DOHH2 (cell line): ENCODE results near the gene CAMSAP2.

Experiments
- H3F3A ChIP-seq: fragments of 200-600 bp; sonication (generic), shearing (Covaris generic); 2 replicates; pipeline ENCODE4 v1.6.0; 2016; ENCODE audit warnings: antibody characterized with exemption, mild to moderate bottlenecking; ENCODE audit not compliant: control insufficient read depth, insufficient read depth
- H3K27ac ChIP-seq: fragments of 200-600 bp; sonication (generic); 2 replicates; pipeline ENCODE4 v1.5.1; 2014; ENCODE audit warnings: low read depth, mild to moderate bottlenecking, low read length, moderate library complexity
- H3K27me3 ChIP-seq: fragments of 200-600 bp; sonication (generic); 2 replicates; pipeline ENCODE4 v1.6.1; 2014; ENCODE audit warnings: mild to moderate bottlenecking, low read length, mixed read lengths; ENCODE audit not compliant: control insufficient read depth
- H3K36me3 ChIP-seq: fragments of 200-600 bp; sonication (generic); 2 replicates; pipeline ENCODE4 v1.6.1; 2014; ENCODE audit warnings: mild to moderate bottlenecking, low read length, moderate library complexity, mixed read lengths; ENCODE audit not compliant: control insufficient read depth
- H3K4me1 ChIP-seq: fragments of 200-600 bp; sonication (generic); 2 replicates; pipeline ENCODE4 v1.6.1; 2014; ENCODE audit warnings: mild to moderate bottlenecking, low read length, mixed read lengths; ENCODE audit not compliant: control insufficient read depth
- H3K4me2 ChIP-seq: fragments of 200-600 bp; sonication (generic); 2 replicates; pipeline ENCODE4 v1.6.0; 2014; ENCODE audit warnings: mild to moderate bottlenecking, low read length, moderate library complexity
- H3K4me3 ChIP-seq: fragments of 200-600 bp; sonication (generic); 2 replicates; pipeline ENCODE4 v1.5.1; 2014; ENCODE audit warnings: mild to moderate bottlenecking, low read length, mixed read lengths
- H3K79me2 ChIP-seq: fragments of 200-600 bp; sonication (generic); 2 replicates; pipeline ENCODE4 v1.6.1; 2014; ENCODE audit warnings: mild to moderate bottlenecking, low read length, mixed read lengths; ENCODE audit not compliant: control insufficient read depth
- H3K9me2 ChIP-seq: fragments of 200-600 bp; sonication (generic); replicated peaks from 2 replicates; pipeline ENCODE4 v1.6.1; 2014; ENCODE audit warnings: mild to moderate bottlenecking, low read length, mixed read lengths; ENCODE audit not compliant: control insufficient read depth
- H3K9me3 ChIP-seq: fragments of 200-600 bp; sonication (generic); 2 replicates; pipeline ENCODE4 v1.6.1; 2014; ENCODE audit warnings: antibody characterized with exemption, low read length, mixed read lengths; ENCODE audit not compliant: control insufficient read depth, insufficient read depth
- H4K20me1 ChIP-seq: fragments of 200-600 bp; sonication (generic); 2 replicates; pipeline ENCODE4 v1.6.0; 2014; ENCODE audit warnings: low read depth, mild to moderate bottlenecking, antibody characterized with exemption, low read length, moderate library complexity; ENCODE audit not compliant: control insufficient read depth, insufficient read depth
- EZH2phosphoT487 ChIP-seq: fragments of 200-600 bp; sonication (generic); IDR thresholded peaks from 2 replicates; pipeline ENCODE4 v1.6.1; 2017; ENCODE audit warnings: borderline replicate concordance, mild to moderate bottlenecking, antibody characterized with exemption, low read length, moderate library complexity, mixed read lengths
- TF ChIP-seq, protein P1 (sequence below): fragments of 200-600 bp; sonication (generic); IDR thresholded peaks from one replicate; pipeline ENCODE4 v1.5.1; 2014; ENCODE audit warnings: antibody characterized with exemption, mild to moderate bottlenecking, low read depth, low read length; ENCODE audit not compliant: poor library complexity, severe bottlenecking

CAMSAP2 gene

DNA sequence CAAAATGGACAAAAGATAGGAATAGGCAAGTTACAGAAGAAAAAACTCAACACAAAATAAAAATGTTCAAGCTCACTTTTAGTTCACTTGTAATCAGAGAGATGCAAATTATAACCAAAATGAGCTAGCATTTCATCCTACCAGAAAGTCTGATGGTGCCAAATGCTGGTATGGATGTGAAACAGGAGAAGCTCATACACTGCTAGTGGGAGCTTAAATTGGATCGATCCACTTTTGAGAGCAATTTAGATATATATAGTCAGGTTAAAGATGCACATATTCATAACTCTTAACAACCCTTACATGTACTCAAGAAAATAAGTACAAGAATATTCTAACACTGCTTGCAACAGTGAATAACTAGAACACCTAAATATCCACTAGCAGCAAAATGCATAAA is 18.5 kb upstream of the CAMSAP2 start:
- H3K9me3 ChIP-seq, result no peaks in the 10 kb centered on the region
- no peaks in the 10 kb centered on the region for H3F3A ChIP-seq
- H3K4me2 ChIP-seq, result no peak overlapping the region
- TF ChIP-seq, protein P1, sequence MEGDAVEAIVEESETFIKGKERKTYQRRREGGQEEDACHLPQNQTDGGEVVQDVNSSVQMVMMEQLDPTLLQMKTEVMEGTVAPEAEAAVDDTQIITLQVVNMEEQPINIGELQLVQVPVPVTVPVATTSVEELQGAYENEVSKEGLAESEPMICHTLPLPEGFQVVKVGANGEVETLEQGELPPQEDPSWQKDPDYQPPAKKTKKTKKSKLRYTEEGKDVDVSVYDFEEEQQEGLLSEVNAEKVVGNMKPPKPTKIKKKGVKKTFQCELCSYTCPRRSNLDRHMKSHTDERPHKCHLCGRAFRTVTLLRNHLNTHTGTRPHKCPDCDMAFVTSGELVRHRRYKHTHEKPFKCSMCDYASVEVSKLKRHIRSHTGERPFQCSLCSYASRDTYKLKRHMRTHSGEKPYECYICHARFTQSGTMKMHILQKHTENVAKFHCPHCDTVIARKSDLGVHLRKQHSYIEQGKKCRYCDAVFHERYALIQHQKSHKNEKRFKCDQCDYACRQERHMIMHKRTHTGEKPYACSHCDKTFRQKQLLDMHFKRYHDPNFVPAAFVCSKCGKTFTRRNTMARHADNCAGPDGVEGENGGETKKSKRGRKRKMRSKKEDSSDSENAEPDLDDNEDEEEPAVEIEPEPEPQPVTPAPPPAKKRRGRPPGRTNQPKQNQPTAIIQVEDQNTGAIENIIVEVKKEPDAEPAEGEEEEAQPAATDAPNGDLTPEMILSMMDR, result no peak
- TF ChIP-seq EZH2phosphoT487, result no peak
- H3K27ac ChIP-seq, result no peak overlapping the region
- H3K9me2 ChIP-seq, result no peaks in the 10 kb centered on the region
- H3K4me3 ChIP-seq, result no peak overlapping the region
- H4K20me1 ChIP-seq, result no peaks in the 10 kb centered on the region
- no peaks in the 10 kb centered on the region for H3K36me3 ChIP-seq
- H3K27me3 ChIP-seq, result peaks cover 9% of the 10 kb centered on the region
- H3K79me2 ChIP-seq, result no peaks in the 10 kb centered on the region
- no peaks in the 10 kb centered on the region for H3K4me1 ChIP-seq

GRCh38 chr1:200724064-200724463 is 14.6 kb upstream of the CAMSAP2 start:
- Histone ChIP-seq H3K79me2 (no peaks in the 10 kb centered on the region), H3K4me1 (no peaks in the 10 kb centered on the region), H3K27me3 (no peaks in the 10 kb centered on the region; the same call in 1 of the 2 replicates), H3K4me3 (no peak overlapping the region), H3K27ac (no peak overlapping the region), H3K4me2 (no peak overlapping the region), H3K9me2 (no peaks in the 10 kb centered on the region), H3K36me3 (no peaks in the 10 kb centered on the region), H4K20me1 (no peaks in the 10 kb centered on the region), H3K9me3 (no peaks in the 10 kb centered on the region), H3F3A (no peaks in the 10 kb centered on the region)
- TF ChIP-seq, protein P1, result no peak
- no peak for TF ChIP-seq EZH2phosphoT487

DNA sequence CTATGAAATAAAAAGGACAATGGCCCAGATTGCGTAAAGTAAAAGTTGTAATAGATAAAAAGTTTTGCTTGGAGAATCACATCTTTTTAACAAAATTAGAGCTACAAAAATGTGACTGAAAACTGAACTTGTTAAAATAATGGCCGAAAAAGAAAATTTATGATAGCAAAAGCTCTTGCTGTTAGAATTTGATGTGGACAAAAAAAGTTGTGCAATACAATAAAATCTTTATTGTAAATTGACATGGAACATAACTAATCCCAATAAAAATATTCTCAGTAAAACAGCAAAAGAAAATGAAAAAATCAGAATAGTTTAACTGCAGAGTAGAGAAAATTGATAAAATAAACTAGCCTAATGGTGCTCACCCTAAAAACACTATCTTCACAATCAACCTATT is 11.4 kb upstream of the CAMSAP2 start:
- Histone ChIP-seq H3K79me2 (no peaks in the 10 kb centered on the region), H3K9me3 (no peaks in the 10 kb centered on the region), H3F3A (no peaks in the 10 kb centered on the region), H3K4me2 (no peak overlapping the region), H3K4me1 (peaks cover 8% of the 10 kb centered on the region), H4K20me1 (no peaks in the 10 kb centered on the region), H3K27me3 (no peaks in the 10 kb centered on the region), H3K9me2 (no peaks in the 10 kb centered on the region), H3K4me3 (no peak overlapping the region), H3K27ac (no peak overlapping the region), H3K36me3 (no peaks in the 10 kb centered on the region)
- TF ChIP-seq EZH2phosphoT487, result no peak
- TF ChIP-seq, protein P1, result no peak

GRCh38 chr1:200729863-200730262 is 8.8 kb upstream of the CAMSAP2 start:
- TF ChIP-seq, protein P1, result no peak
- TF ChIP-seq EZH2phosphoT487, result no peak
- no peaks in the 10 kb centered on the region for H3K9me3 ChIP-seq
- no peaks in the 10 kb centered on the region for H4K20me1 ChIP-seq
- H3K27ac ChIP-seq, result no peak overlapping the region
- peak overlapping the region; percentile 23 for H3K4me2 ChIP-seq
- no peaks in the 10 kb centered on the region for H3K36me3 ChIP-seq
- H3F3A ChIP-seq, result no peaks in the 10 kb centered on the region
- peaks cover 8% of the 10 kb centered on the region for H3K4me1 ChIP-seq
- H3K9me2 ChIP-seq, result no peaks in the 10 kb centered on the region
- H3K27me3 ChIP-seq, result no peaks in the 10 kb centered on the region
- H3K4me3 ChIP-seq, result no peak overlapping the region
- H3K79me2 ChIP-seq, result no peaks in the 10 kb centered on the region
